H1 (cell line): ENCODE results near the gene KLHL30.

Experiments used
- CBX5 ChIP-seq: fragments of 300-800, 300-1000 bp; sonication (generic); IDR thresholded peaks from 2 replicates; pipeline ENCODE4 v1.7.1; 2016; ENCODE audit warnings: antibody characterized with exemption, low read length, low read depth
- EZH2 ChIP-seq: fragments of 200-600 bp; sonication (generic); IDR thresholded peaks from 2 replicates; pipeline ENCODE4 v1.7.1; 2012; ENCODE audit warnings: low read depth, mild to moderate bottlenecking, moderate library complexity, low read length, inconsistent platforms; ENCODE audit not compliant: severe bottlenecking

- TF ChIP-seq EZH2 (no peak), CBX5 (no peak)
These were observed 34.0 kb downstream of the KLHL30 start for GRCh38 chr2:238172439-238172838.
